ENCODE results near the gene SETD1A.
A peak's percentile ranks its signal among the peaks of the same experiment; 100 is the strongest.

The SETD1A gene

DNA sequence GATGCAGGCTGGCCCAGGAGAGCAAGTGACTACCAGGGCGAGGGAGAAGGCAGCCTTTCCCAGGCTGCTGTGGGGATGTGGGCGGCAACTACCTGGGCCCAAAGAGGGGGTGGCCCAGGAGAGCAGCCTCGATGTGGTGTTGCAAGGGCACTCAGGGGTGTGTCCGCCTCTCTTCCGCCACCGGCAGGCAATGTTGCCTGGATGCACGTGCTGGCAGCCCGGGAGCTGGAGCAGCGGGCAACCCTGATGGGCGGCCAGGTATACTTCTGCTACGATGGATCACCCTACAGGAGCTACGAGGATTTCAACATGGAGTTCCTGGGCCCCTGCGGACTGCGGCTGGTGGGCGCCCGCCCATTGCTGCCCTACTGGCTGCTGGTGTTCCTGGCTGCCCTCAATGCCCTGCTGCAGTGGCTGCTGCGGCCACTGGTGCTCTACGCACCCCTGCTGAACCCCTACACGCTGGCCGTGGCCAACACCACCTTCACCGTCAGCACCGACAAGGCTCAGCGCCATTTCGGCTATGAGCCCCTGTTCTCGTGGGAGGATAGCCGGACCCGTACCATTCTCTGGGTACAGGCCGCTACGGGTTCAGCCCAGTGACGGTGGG lies 30.1 kb downstream of the SETD1A start:
- Histone ChIP-seq H3K9me3 (ENCODE audit: control insufficient read depth, low read length) (no peaks in the 10 kb centered on the region), H3K27me3 (replicated peaks; ENCODE audit: control insufficient read depth, insufficient read depth, low read length, poor library complexity, severe bottlenecking) (no peaks in the 10 kb centered on the region), H3K4me3 (ENCODE audit: insufficient read depth, low read depth, low read length, poor library complexity, severe bottlenecking) (no peak overlapping the region), H3K27ac (ENCODE audit: insufficient read depth, low read length, poor library complexity, severe bottlenecking) (no peak overlapping the region), H3K4me1 (ENCODE audit: control insufficient read depth, insufficient read depth, low read length, poor library complexity, severe bottlenecking) (peaks cover 5% of the 10 kb centered on the region), H3K36me3 (ENCODE audit: control insufficient read depth, insufficient read depth, low read length) (peaks cover 3% of the 10 kb centered on the region)
- DNase-seq = no peak

DNA sequence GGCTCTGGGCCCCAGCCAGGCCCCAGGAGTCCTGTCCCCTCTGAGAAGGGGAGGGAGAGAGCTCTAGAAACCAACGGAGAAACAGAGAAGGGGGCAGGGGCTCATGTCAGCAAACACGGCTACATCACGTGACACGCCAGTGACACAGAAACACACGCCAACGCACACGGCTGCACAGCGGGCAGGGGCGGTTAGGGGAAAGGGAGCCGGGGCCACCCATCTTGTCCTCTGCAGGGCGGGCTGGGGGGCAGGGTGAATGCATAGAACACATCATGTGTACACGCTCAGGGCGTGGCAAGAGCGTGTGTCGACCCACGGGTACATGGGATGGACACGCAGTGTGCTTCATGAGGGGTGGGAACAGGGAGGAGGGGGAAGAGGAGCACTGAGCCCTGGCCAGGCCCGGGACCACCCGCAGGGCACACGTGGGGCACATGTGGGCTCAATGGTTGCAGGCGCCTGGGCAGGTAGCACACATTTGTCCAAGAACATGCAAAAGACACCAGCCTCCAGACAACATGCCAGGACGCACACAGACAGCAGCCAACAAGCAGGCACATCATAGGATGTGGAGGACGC lies 32.0 kb downstream of the SETD1A start:
- Histone ChIP-seq H3K9me3 (ENCODE audit: control insufficient read depth, low read length) (no peaks in the 10 kb centered on the region), H3K36me3 (ENCODE audit: control insufficient read depth, insufficient read depth, low read length) (no peaks in the 10 kb centered on the region), H3K4me1 (ENCODE audit: control insufficient read depth, insufficient read depth, low read length, poor library complexity, severe bottlenecking) (peaks cover 5% of the 10 kb centered on the region), H3K27ac (ENCODE audit: insufficient read depth, low read length, poor library complexity, severe bottlenecking) (no peak overlapping the region), H3K4me3 (ENCODE audit: insufficient read depth, low read depth, low read length, poor library complexity, severe bottlenecking) (no peak overlapping the region), H3K27me3 (replicated peaks; ENCODE audit: control insufficient read depth, insufficient read depth, low read length, poor library complexity, severe bottlenecking) (no peaks in the 10 kb centered on the region)
- no peak for DNase-seq

DNA sequence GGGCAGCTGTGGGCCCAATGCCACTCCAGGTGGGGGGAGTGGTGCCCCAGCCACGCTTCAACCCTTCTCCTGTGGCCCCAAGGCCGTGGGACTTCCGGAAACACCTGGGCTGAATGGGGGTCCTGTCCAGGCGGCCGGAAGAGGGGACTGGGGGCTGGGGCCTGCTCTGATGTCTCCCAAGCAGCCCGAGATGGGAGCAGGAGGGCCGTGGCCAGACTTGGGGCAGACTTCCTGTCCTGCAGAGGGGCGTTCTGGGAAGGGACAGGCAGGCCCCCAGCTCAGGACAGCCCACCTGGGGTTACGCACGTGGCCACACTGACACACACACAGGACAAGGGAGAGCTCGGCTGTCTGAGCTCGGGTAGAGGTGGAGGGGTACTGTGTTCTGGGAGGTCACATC lies 32.6 kb downstream of the SETD1A start:
- H3K27me3 ChIP-seq (replicated peaks; ENCODE audit: control insufficient read depth, insufficient read depth, low read length, poor library complexity, severe bottlenecking) = no peaks in the 10 kb centered on the region
- no peak for DNase-seq
- H3K27ac ChIP-seq (ENCODE audit: insufficient read depth, low read length, poor library complexity, severe bottlenecking) = no peak overlapping the region
- no peaks in the 10 kb centered on the region for H3K9me3 ChIP-seq (ENCODE audit: control insufficient read depth, low read length)
- peaks cover 2% of the 10 kb centered on the region for H3K4me1 ChIP-seq (ENCODE audit: control insufficient read depth, insufficient read depth, low read length, poor library complexity, severe bottlenecking)
- H3K4me3 ChIP-seq (ENCODE audit: insufficient read depth, low read depth, low read length, poor library complexity, severe bottlenecking) = no peak overlapping the region
- no peaks in the 10 kb centered on the region for H3K36me3 ChIP-seq (ENCODE audit: control insufficient read depth, insufficient read depth, low read length)

DNA sequence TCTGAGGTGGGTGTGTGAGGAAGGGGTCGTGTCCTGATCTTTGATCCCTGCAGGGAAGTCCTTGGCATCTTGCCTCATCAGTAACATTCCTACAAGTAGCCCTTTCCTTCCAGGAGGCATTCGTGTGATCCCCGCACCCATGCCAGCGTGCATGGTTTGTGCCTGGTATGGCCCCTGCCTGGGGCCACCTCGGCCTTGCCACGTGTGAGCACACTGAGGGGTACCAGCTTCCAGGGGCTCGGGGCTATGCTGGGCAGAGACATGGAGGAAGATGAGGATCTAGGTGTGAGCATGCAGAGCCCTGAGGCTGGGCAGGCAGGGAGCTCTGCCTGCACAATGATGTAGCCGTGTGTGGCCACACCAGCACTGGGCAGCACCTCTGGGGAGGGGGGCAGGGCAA lies 33.5 kb downstream of the SETD1A start:
- Histone ChIP-seq H3K36me3 (ENCODE audit: control insufficient read depth, insufficient read depth, low read length) (no peaks in the 10 kb centered on the region), H3K4me1 (ENCODE audit: control insufficient read depth, insufficient read depth, low read length, poor library complexity, severe bottlenecking) (no peaks in the 10 kb centered on the region), H3K27me3 (replicated peaks; ENCODE audit: control insufficient read depth, insufficient read depth, low read length, poor library complexity, severe bottlenecking) (no peaks in the 10 kb centered on the region), H3K4me3 (ENCODE audit: insufficient read depth, low read depth, low read length, poor library complexity, severe bottlenecking) (no peak overlapping the region), H3K27ac (ENCODE audit: insufficient read depth, low read length, poor library complexity, severe bottlenecking) (no peak overlapping the region), H3K9me3 (ENCODE audit: control insufficient read depth, low read length) (no peaks in the 10 kb centered on the region)
- no peak for DNase-seq

DNA sequence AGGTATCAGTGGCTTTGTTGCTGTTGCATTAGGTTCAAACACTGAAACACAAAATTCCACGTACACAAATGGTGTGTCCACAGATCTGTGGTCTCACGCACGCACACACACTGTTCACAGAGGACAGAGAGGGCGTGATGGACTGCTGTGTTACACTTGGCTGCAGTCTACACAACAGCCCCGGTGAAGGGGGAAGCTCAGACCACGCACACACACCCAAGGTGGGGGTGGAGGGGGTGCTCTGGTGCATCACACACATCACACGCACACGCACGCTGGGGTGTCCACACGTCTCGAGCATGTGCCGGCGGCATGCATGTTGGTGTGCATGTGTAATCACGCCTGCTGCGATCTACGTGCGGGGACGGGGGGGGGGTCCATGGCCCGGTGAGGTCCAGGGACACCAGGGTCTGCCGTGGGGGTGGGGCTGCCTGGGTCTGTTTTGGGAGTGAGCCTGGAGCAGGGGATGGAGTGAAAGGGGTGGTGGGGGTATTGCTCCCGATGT lies 34.8 kb downstream of the SETD1A start:
- Histone ChIP-seq H3K27me3 (replicated peaks; ENCODE audit: control insufficient read depth, insufficient read depth, low read length, poor library complexity, severe bottlenecking) (no peaks in the 10 kb centered on the region), H3K9me3 (ENCODE audit: control insufficient read depth, low read length) (no peaks in the 10 kb centered on the region), H3K27ac (ENCODE audit: insufficient read depth, low read length, poor library complexity, severe bottlenecking) (no peak overlapping the region), H3K4me3 (ENCODE audit: insufficient read depth, low read depth, low read length, poor library complexity, severe bottlenecking) (no peak overlapping the region), H3K4me1 (ENCODE audit: control insufficient read depth, insufficient read depth, low read length, poor library complexity, severe bottlenecking) (peaks cover 6% of the 10 kb centered on the region), H3K36me3 (ENCODE audit: control insufficient read depth, insufficient read depth, low read length) (no peaks in the 10 kb centered on the region)
- no peak for DNase-seq

DNA sequence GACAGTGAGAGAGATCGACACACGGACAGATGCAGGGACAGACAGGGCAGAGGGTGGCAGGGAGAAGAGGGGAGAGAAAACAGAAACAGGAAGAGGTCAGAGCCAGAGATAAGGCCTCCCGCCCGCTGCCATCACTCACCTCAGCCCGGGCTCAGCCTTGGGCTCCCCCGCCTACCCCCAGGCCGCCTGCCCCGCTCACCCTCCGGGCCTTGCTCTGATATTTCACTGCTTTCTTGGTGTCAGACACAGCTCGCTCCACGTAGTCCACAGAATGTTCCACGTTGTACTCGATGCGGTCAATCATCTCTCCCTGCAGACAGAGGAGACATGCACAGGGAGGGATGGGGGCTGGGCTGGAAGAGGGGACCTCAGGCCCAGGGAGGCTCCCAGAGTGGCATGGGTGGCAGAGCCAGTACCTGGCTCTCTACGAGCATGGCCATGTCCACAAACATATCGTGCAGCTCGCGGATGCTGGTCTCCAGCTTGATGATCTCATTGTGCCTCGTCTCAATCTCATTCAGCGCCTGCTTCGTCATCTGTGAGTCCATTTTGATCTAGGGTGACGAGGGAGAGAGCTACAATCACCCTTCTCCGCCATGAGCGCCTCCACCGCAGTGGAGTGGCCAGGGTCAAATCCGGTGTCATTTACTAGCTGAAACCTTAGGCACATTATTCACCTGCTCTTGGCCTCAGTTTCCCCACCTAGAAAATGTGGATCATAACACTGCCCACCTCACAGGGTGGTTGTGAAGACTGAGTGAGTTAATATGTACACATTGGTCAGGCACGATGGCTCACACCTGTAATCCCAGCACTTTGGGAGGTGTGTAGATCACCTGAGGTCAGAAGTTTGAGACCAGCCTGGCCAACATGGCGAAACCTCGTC lies 35.6 kb downstream of the SETD1A start:
- Histone ChIP-seq H3K27me3 (replicated peaks; ENCODE audit: control insufficient read depth, insufficient read depth, low read length, poor library complexity, severe bottlenecking) (no peaks in the 10 kb centered on the region), H3K36me3 (ENCODE audit: control insufficient read depth, insufficient read depth, low read length) (no peaks in the 10 kb centered on the region), H3K9me3 (ENCODE audit: control insufficient read depth, low read length) (no peaks in the 10 kb centered on the region), H3K4me1 (ENCODE audit: control insufficient read depth, insufficient read depth, low read length, poor library complexity, severe bottlenecking) (peaks cover 6% of the 10 kb centered on the region), H3K4me3 (ENCODE audit: insufficient read depth, low read depth, low read length, poor library complexity, severe bottlenecking) (no peak overlapping the region), H3K27ac (ENCODE audit: insufficient read depth, low read length, poor library complexity, severe bottlenecking) (no peak overlapping the region)
- no peak for DNase-seq

DNA sequence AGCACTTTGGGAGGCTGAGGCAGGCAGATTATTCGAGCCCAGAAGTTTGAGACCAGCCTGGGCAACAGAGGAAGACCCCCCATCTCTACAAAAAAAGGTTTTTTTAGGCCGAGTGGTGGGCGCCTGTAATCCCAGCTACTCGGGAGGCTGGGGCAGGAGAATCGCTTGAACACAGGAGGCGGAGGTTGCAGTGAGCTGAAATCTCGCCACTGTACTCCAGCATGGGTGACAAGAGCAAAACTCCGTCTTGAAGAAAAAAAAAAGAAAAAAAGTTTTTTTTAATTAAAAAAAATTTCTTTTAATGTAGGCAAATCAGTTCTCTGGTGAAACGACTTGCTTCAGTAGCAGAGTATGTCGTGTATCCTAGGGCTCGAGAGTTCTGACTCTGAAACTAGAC lies 38.4 kb downstream of the SETD1A start:
- no peak for DNase-seq
- Histone ChIP-seq H3K36me3 (ENCODE audit: control insufficient read depth, insufficient read depth, low read length) (no peaks in the 10 kb centered on the region), H3K9me3 (ENCODE audit: control insufficient read depth, low read length) (no peaks in the 10 kb centered on the region), H3K27me3 (replicated peaks; ENCODE audit: control insufficient read depth, insufficient read depth, low read length, poor library complexity, severe bottlenecking) (no peaks in the 10 kb centered on the region), H3K27ac (ENCODE audit: insufficient read depth, low read length, poor library complexity, severe bottlenecking) (no peak overlapping the region), H3K4me1 (ENCODE audit: control insufficient read depth, insufficient read depth, low read length, poor library complexity, severe bottlenecking) (peaks cover 6% of the 10 kb centered on the region), H3K4me3 (ENCODE audit: insufficient read depth, low read depth, low read length, poor library complexity, severe bottlenecking) (no peak overlapping the region)

DNA sequence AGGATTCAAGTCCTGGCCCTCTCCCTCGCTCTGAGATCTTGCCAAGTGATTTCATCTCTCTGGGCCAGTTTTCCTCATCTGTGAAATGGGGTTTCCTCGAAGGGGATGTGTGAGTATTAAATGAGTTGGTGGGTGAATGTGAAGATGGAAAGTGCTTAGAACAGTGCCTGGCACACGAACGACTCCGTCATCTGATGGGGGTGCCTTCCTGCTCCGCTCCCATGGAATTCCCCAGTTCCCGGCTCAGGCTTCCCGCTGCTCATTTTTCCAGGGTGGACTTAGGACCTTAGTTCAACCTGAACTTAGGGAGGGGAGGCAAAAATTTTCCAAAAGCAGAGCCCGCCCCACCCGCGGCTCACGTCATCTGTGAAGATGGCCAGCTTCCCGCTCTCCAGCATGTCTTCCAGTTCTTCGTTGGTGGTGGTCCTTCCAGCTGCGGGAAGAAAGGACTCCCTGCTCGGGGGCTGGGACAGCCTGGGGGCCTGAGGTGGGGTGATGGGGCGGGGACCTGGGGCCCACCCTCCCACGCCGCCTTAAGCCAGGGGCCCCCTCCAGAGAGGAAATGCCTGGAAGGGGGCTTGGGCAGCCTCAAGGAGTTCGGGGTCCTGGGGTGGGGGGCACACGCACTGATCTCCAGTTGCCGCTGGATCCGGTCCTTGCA lies 38.9 kb downstream of the SETD1A start:
- no peak for DNase-seq
- H3K36me3 ChIP-seq (ENCODE audit: control insufficient read depth, insufficient read depth, low read length) = no peaks in the 10 kb centered on the region
- H3K9me3 ChIP-seq (ENCODE audit: control insufficient read depth, low read length) = no peaks in the 10 kb centered on the region
- H3K4me1 ChIP-seq (ENCODE audit: control insufficient read depth, insufficient read depth, low read length, poor library complexity, severe bottlenecking) = peaks cover 6% of the 10 kb centered on the region
- H3K27me3 ChIP-seq (replicated peaks; ENCODE audit: control insufficient read depth, insufficient read depth, low read length, poor library complexity, severe bottlenecking) = no peaks in the 10 kb centered on the region
- no peak overlapping the region for H3K27ac ChIP-seq (ENCODE audit: insufficient read depth, low read length, poor library complexity, severe bottlenecking)
- peak overlapping the region; percentile 52 for H3K4me3 ChIP-seq (ENCODE audit: insufficient read depth, low read depth, low read length, poor library complexity, severe bottlenecking)

DNA sequence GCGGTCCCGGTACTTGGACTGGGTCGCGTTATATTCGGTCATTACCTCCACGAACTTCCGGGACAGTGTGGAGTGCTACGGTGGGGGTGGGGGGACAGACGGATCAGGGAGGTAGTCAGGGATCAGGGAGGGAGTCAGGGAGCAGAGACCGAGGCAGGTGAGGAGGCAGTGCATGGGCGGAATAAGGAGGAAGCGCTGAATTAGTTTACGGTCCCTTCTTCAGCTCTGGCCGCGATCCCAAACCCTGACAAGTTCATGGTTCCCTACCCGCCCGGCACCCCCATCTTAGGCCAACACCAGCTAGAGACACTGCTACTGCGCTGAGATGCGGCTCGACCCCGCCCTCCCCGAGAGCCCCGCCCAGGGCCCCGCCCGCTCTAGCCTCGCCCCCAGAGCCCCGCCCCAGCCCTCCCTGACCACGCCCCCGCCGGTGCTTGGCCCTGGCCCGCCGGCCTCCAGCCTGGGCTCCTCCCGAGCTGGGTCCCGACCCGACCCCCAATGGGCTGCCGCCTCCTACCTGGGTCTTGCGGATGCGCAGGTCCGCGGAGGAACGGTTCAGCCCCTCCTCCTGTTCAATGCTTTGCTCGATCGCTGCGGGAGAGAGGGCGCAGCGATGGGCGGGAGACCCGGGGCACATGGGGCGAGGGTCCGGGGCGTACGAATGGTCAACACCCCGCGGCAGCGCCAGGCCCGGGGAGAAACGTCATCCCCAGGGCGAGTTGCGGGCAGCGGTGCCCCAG lies 39.6 kb downstream of the SETD1A start:
- DNase-seq = peak; percentile 69 to 76 (median 75)
- Histone ChIP-seq H3K4me3 (ENCODE audit: insufficient read depth, low read depth, low read length, poor library complexity, severe bottlenecking) (peak overlapping the region; percentile 52), H3K9me3 (ENCODE audit: control insufficient read depth, low read length) (no peaks in the 10 kb centered on the region), H3K36me3 (ENCODE audit: control insufficient read depth, insufficient read depth, low read length) (no peaks in the 10 kb centered on the region), H3K27ac (ENCODE audit: insufficient read depth, low read length, poor library complexity, severe bottlenecking) (no peak overlapping the region), H3K4me1 (ENCODE audit: control insufficient read depth, insufficient read depth, low read length, poor library complexity, severe bottlenecking) (peaks cover 6% of the 10 kb centered on the region), H3K27me3 (replicated peaks; ENCODE audit: control insufficient read depth, insufficient read depth, low read length, poor library complexity, severe bottlenecking) (no peaks in the 10 kb centered on the region)
